GM06990 (cell line): ENCODE data around the gene MRC1.

Experiments used
- DNase-seq: peaks from one replicate; pipeline ENCODE4 v3.0.0-alpha.2; 2011; ENCODE audit not compliant: insufficient read length; ENCODE audit errors: extremely low read depth
- H3K27me3 ChIP-seq: replicated peaks from 2 replicates; pipeline ENCODE4 v1.6.0; 2011; ENCODE audit warnings: low read length; ENCODE audit not compliant: control insufficient read depth, insufficient read depth
- H3K36me3 ChIP-seq: 2 replicates; pipeline ENCODE4 v1.5.1; 2011; ENCODE audit warnings: low read length; ENCODE audit not compliant: control insufficient read depth, insufficient read depth
- H3K4me3 ChIP-seq: replicated peaks from 2 replicates; pipeline ENCODE4 v1.5.1; 2011; ENCODE audit warnings: low read depth, mild to moderate bottlenecking, control low read depth, low read length
- TF ChIP-seq, protein P1 (sequence below): IDR thresholded peaks from 2 replicates; pipeline ENCODE4 v1.5.1; 2011; ENCODE audit warnings: low read length, control low read depth, mild to moderate bottlenecking, inconsistent platforms; ENCODE audit not compliant: insufficient read depth, poor library complexity, severe bottlenecking

MRC1 gene

DNA sequence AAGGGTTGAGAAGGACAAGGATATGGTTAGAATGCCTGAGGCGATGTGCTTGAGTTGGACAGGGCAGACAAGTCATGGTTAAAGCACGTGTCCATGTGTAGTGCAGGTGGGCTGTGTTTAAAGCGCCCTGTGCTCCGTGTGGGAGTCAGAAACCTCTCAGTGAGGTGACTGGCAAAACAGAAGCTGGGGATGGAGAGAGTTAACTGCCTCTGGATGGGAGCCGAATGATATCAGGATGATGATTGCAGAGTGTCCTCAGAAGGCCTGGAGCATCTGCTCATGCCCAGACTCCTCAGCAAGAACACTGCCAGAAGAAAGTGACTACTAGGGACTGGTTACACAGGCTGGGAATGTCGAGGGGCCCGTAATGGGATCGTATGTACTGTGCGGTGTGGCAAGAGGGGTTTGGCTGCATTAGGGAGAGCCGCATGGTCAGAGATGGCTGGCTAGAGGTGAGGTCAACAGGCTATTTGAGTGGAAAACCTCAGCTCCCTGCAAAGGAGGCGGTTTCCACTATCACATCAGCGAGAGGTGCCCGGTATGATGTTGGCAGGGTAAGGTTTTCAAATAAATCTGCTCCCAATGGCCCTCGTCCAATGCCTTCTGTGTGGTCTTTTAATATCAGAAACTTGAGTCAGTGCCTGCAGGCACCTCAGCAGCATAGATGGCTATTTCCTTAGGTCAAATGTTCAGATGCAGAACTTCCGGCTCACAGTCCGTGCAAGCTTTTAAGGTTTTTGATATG, 26.1 kb upstream of the MRC1 start:
- TF ChIP-seq, protein P1, sequence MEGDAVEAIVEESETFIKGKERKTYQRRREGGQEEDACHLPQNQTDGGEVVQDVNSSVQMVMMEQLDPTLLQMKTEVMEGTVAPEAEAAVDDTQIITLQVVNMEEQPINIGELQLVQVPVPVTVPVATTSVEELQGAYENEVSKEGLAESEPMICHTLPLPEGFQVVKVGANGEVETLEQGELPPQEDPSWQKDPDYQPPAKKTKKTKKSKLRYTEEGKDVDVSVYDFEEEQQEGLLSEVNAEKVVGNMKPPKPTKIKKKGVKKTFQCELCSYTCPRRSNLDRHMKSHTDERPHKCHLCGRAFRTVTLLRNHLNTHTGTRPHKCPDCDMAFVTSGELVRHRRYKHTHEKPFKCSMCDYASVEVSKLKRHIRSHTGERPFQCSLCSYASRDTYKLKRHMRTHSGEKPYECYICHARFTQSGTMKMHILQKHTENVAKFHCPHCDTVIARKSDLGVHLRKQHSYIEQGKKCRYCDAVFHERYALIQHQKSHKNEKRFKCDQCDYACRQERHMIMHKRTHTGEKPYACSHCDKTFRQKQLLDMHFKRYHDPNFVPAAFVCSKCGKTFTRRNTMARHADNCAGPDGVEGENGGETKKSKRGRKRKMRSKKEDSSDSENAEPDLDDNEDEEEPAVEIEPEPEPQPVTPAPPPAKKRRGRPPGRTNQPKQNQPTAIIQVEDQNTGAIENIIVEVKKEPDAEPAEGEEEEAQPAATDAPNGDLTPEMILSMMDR = no peak
- DNase-seq = no peak
- H3K27me3 ChIP-seq = no peaks in the 10 kb centered on the region
- H3K4me3 ChIP-seq = no peak overlapping the region
- H3K36me3 ChIP-seq = no peaks in the 10 kb centered on the region

DNA sequence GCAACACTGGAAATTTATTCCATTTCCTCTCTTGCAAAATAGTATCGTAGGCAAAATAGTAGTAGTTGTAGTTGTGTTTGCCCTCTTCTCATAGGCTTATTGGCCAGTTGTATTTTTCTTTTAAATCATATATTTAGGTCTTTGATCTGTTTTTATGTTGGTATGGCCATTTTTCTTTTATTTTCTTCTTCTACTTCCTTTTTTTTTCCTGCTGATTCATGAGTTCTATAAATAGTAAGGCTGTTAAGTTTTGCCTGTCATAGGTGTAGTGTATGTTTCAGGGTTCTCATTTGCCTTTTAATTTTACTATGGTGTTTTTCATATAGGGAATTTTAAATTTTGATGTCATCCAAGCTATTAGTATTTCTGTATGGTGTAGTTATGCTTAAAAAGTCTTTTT, 25.4 kb upstream of the MRC1 start:
- H3K27me3 ChIP-seq = no peaks in the 10 kb centered on the region
- TF ChIP-seq, protein P1 = no peak

DNA sequence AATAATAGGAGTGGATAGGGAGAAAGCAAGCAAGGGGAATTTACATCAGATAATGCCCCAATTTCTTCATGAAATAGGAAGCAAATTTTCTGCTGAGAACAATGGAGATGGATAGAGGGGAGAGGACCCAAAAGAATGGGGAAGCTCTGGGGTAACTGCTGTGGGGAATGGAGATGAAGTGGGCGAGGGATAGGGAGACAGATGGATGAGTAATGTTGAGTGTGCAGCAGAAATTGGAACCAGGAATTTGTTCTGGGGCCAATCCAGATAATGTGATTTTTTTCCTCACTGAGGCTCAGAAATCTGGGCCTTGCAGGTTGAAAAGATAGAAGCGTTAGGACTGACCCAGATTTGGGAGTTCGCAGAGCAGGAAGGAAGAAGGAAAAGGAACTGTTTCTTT, 24.5 kb upstream of the MRC1 start:
- no peak for DNase-seq
- H3K4me3 ChIP-seq = no peak overlapping the region
- TF ChIP-seq, protein P1 = no peak

More for the DNA sequence above, 25.4 kb upstream of the MRC1 start:
- H3K4me3 ChIP-seq = no peak overlapping the region
- no peaks in the 10 kb centered on the region for H3K36me3 ChIP-seq
- DNase-seq = no peak

DNA sequence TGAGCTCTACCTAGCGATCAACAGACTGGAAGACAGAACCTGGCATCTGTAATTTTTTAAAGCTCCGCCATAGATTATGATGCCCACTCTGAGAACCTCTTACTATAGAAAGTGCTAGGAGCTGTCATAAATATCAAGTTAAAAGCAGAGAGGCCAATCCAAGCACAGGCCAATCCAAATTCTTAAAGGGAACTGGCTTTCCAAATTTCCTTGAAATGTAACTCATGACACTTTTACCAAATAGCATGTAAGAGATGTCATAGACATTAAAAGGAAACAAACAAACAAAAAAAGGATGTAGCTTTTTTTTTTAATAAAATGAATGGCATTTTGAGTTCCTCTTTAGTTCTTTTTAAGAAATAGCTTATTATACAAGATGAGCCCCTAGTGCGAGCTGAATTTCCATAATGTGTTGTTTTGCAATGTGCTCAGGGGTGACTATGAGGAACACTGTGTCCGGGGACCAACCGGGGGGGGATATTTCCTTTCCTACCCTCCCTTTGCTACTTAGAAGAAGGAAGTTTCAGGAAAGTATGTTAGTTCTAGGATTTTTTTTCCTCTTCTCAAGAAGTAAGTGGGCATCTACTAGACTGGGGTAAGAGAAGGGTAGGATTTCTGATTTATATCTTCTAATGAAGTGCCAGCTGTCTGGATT, 23.7 kb upstream of the MRC1 start:
- no peaks in the 10 kb centered on the region for H3K27me3 ChIP-seq
- no peak overlapping the region for H3K4me3 ChIP-seq
- TF ChIP-seq, protein P1 = no peak
- H3K36me3 ChIP-seq = no peaks in the 10 kb centered on the region
- DNase-seq = no peak

More for the DNA sequence above, 24.5 kb upstream of the MRC1 start:
- H3K27me3 ChIP-seq = no peaks in the 10 kb centered on the region
- no peaks in the 10 kb centered on the region for H3K36me3 ChIP-seq

GRCh38 chr10:17787087-17787961, 21.8 kb upstream of the MRC1 start:
- H3K27me3 ChIP-seq = no peaks in the 10 kb centered on the region
- no peak for DNase-seq
- H3K4me3 ChIP-seq = no peak overlapping the region
- no peaks in the 10 kb centered on the region for H3K36me3 ChIP-seq
- TF ChIP-seq, protein P1 = no peak
